ENCODE results near the gene UVSSA. TPM values are rescaled to one million over a fixed set of nuclear protein-coding genes. Genes with fewer than 3 reads are reported as not detected.
A peak's percentile ranks its signal among the peaks of the same experiment; 100 is the strongest.

Gene UVSSA
- total and polyA plus RNA-seq, 8 donors, result 4.1 to 103 (median 25.3) TPM

DNA sequence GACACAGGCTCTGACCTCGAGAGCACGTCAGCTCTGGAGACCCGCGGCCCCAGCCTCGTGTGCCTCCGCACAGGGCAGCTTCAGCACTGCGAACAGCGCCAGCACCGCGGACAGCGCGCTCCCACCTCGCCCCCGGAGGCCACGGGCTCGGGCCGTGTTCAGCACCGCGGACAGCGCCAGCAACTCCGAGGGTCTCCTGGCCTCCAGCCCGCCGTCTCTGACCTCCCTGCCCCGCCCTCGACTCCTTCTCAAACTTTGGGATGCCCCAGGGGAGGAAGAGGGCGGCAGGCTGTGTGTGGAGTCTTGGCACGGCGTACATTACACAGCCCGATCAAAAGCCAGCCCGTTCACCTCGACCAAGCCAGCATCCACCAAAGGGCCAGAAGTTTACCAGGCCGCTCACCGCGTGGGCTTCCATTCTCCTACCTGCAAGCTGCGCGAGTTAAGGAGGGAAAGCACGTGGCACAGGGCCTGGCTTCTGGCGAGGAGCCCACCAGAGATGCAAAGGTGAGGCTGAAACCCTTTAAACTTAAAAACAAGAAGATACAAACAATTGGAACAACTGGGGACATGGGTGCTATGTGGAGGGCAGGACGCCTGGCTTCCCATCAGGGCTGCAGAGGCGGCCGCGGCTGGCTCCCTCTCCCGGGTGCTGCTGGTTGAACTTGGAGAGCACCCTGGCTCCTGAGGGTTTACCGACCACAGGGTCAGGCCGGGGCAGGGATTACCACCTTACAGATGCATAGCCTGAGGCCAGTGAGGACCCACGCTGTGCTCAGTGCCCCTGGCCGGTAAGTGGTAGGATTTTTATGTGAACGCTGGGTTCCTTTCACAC is 63.7 kb downstream of the UVSSA start:
- DNase-seq, result peak; percentile 33 to 87
- Histone ChIP-seq H3K4me1 (peaks cover 0 to 34% (median 16%) of the 10 kb centered on the region in 4 donors), H3K9me3 (no peaks in the 10 kb centered on the region), H3K36me3 (no peaks in the 10 kb centered on the region), H3K27ac (no peak overlapping the region), H3K4me3 (no peak overlapping the region), H3K27me3 (peaks cover 56 to 100% (median 98%) of the 10 kb centered on the region in 3 donors)
- intact Hi-C loops (cut with DNase I; ENCODE audit: low total_unique reads), result no loop called here
- WGBS, 5 donors, result 23 to 45% (median 28%) methylated on average over 24 to 48 of the region's 48 CpGs
- TF ChIP-seq POLR2A (IDR thresholded peaks at IDR 0.05) (no peak), CTCF (IDR thresholded peaks at IDR 0.05) (no peak), POLR2AphosphoS5 (IDR thresholded peaks at IDR 0.05) (no peak), EP300 (IDR thresholded peaks at IDR 0.05) (no peak)

- Histone ChIP-seq H3K4me3 (no peak overlapping the region), H3K36me3 (no peaks in the 10 kb centered on the region), H3K27me3 (peaks cover 47 to 100% (median 98%) of the 10 kb centered on the region in 3 donors), H3K9me3 (no peaks in the 10 kb centered on the region), H3K27ac (no peak overlapping the region), H3K4me1 (peaks cover 0 to 24% (median 11%) of the 10 kb centered on the region in 4 donors)
- 42 to 51% (median 49%) methylated on average over 10 to 17 of the region's 17 CpGs for WGBS, 5 donors
- TF ChIP-seq POLR2AphosphoS5 (IDR thresholded peaks at IDR 0.05) (no peak), CTCF (IDR thresholded peaks at IDR 0.05) (no peak)
- intact Hi-C loops (cut with DNase I; ENCODE audit: low total_unique reads), result no loop called here
- DNase-seq, result peak in 1 of 2 donors; percentile 17
These were observed 64.7 kb downstream of the UVSSA start for GRCh38 chr4:1411436-1412375.

DNA sequence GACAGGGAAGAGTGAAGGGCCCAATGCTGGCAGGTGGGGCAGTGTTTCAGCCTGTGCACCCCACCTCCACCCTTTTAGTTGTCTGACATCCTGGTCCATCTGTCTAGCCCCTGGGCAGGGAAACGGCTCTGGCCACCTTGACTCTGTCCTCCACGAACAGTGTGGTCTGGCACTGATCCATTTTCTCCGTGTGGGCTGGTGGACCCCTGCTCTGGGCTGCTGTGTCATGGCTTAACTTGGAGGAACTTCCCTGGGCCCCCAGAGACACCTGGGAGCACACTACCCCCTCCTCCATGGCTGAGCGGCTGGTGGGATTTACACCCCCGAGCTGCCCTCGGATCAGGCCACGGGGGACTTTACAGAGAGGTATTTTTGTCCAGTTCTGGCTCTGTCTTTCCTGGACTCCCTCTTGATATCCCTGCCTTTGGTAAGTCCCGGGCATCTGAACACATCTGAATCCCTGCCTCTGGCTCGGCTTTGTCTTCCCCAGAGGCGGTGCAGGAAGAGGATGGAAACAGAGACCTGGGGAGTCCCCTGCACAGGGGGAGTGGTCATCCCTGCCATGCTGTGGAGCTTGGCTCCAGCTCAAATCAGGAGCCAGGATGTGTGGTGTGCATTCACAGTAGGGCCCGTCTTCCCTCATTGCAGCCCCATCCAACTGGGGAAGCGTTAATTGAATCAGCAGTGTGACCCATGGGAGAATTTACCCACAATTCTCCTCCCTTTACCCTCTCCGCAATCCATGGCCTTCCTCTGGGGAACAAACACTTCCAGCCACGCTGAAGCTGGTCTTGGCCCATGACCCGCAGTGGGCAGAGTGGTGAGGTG is 65.6 kb downstream of the UVSSA start:
- Histone ChIP-seq H3K27me3 (peaks cover 42 to 100% (median 95%) of the 10 kb centered on the region in 3 donors), H3K4me1 (peaks cover 0 to 15% (median 6%) of the 10 kb centered on the region in 4 donors), H3K36me3 (no peaks in the 10 kb centered on the region), H3K4me3 (no peak overlapping the region), H3K27ac (no peak overlapping the region), H3K9me3 (no peaks in the 10 kb centered on the region)
- WGBS, 5 donors, result 53 to 66% (median 61%) methylated on average over 13 to 15 of the region's 15 CpGs
- TF ChIP-seq EP300 (IDR thresholded peaks at IDR 0.05) (no peak), CTCF (IDR thresholded peaks at IDR 0.05) (no peak), POLR2AphosphoS5 (IDR thresholded peaks at IDR 0.05) (no peak), POLR2A (IDR thresholded peaks at IDR 0.05) (no peak)
- intact Hi-C loops (cut with DNase I; ENCODE audit: low total_unique reads), result no loop called here
- DNase-seq, result peak in 1 of 2 donors; percentile 16

Measured in stomach (tissue), 9 donors.